Measurements from ENCODE around the gene TNNC1.

DNA sequence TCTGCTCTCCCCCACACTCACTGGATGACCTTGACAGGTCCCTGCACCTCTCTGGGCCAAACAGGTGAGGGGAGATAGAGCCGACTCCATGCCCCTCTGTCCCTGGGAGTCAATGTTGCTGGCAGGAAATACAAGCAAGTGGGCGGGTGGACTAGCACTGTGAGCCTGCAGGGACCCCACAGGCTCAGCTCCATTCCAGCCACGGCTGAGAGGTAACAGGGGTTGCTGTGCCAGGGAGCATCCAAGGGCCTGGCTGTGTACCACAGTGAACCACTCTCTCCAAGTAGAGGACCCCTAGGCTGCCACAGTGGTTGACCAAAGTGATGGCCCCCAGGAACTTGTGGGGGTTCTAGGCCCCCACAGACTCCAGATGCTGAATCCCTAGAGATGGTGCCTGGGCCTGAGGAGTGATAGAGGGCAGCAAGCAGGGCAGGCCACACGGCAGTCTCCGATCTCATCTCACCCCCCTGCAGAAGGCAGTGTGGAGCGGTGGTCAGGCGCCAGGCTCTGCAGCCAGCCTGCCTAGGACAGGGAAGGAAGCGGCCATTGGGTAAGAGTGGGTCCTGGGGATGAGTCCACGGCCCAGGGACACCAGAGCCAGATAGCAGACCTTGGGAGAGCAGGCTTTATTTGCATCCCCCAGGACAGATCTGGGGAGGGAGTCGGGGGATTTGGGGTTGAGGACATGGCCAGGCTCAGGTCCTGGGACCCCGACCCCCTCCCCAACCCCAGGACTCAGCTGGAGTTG, 3.2 kb downstream of the TNNC1 start:
- TF ChIP-seq CTCF (IDR thresholded peaks at IDR 0.05; ENCODE audit: low read depth, low read length) (no peak), EZH2phosphoT487 (IDR thresholded peaks at IDR 0.05; ENCODE audit: low read depth) (no peak)

All from OCI-LY3 (cell line).